ENCODE results near the gene INO80E. TPM values are rescaled to one million over a fixed set of nuclear protein-coding genes. Genes with fewer than 3 reads are reported as not detected.

INO80E gene
- total RNA-seq, 1 experiment from 2014 or later, result 89.8 TPM

GRCh38 chr16:30003670-30004423, 7.8 kb downstream of the INO80E start:
- H3K79me2 ChIP-seq (ENCODE audit: insufficient read depth, low read length), result no peaks in the 10 kb centered on the region
- BruUV-seq (replicated peaks), result no TSS peak
- H3K4me3 ChIP-seq (replicated peaks in 1 of 2; ENCODE audit: low read depth in 1 of 2, low read length in 2 of 2), result no peak overlapping the region
- ATAC-seq, result no peak
- no peak for TF ChIP-seq JUND (IDR thresholded peaks at IDR 0.05)
- no peak for TF ChIP-seq SIN3A (IDR thresholded peaks at IDR 0.05; ENCODE audit: low read depth)
- no peak for TF ChIP-seq EGR1 (IDR thresholded peaks at IDR 0.05; ENCODE audit: low read depth)
- TF ChIP-seq ZBTB33 (IDR thresholded peaks at IDR 0.05; ENCODE audit: extremely low read depth, insufficient replicate concordance, low read length), result no peak
- TF ChIP-seq RAD21 (IDR thresholded peaks at IDR 0.05; ENCODE audit: low read depth), result no peak
- TF ChIP-seq YY1 (IDR thresholded peaks at IDR 0.05; ENCODE audit: extremely low read depth, insufficient replicate concordance, low read depth, low read length), result no peak
- TF ChIP-seq MAX (IDR thresholded peaks at IDR 0.05), result no peak
- no peak for TF ChIP-seq EZH2 (IDR thresholded peaks at IDR 0.05)
- no peak for TF ChIP-seq CTCF (IDR thresholded peaks at IDR 0.05 in 2 of 3, conservative IDR thresholded peaks at IDR 0.05 in 1 of 3; ENCODE audit: borderline replicate concordance in 1 of 3, insufficient read depth in 1 of 3, low read depth in 2 of 3, low read length in 2 of 3)
- no peak for TF ChIP-seq REST (IDR thresholded peaks at IDR 0.05; ENCODE audit: low read depth)
- no peak for TF ChIP-seq CEBPB (IDR thresholded peaks at IDR 0.05; ENCODE audit: low read depth)
- TF ChIP-seq ZFX (IDR thresholded peaks at IDR 0.05), result no peak
- no peak for TF ChIP-seq POLR2AphosphoS5 (IDR thresholded peaks at IDR 0.05; ENCODE audit: low read depth, low read length)
- no peak for TF ChIP-seq POLR2A (IDR thresholded peaks at IDR 0.05; ENCODE audit: borderline replicate concordance, extremely low read depth, insufficient read depth, insufficient read length)
- peaks cover 0 to 4% of the 10 kb centered on the region in 2 experiments; a peak in 2 of 4 replicates for H3K36me3 ChIP-seq (ENCODE audit: control insufficient read depth in 1 of 2, insufficient read depth in 2 of 2, low read length in 2 of 2)
- intact Hi-C loops (cut with micrococcal nuclease), result no loop called here
- DNase-seq (ENCODE audit: low read depth, low spot score), result no peak
- no peak overlapping the region for H3K9ac ChIP-seq (ENCODE audit: low read length)
- RAD21 ChIA-PET (ENCODE audit: low non-redundant PET in 1 of 2, low total read pairs in 2 of 2, uncharacterized antibody in 2 of 2, unreplicated experiment in 2 of 2), result no interaction called here
- H2AFZ ChIP-seq (ENCODE audit: low read depth, low read length, poor library complexity, severe bottlenecking), result no peak overlapping the region
- no peak overlapping the region for H3K27ac ChIP-seq (ENCODE audit: low read depth, low read length)
- CTCF ChIA-PET, result no interaction called here
- no peaks in the 10 kb centered on the region for H3K27me3 ChIP-seq (ENCODE audit: insufficient read depth, low read length)
- no peaks in the 10 kb centered on the region for H3K4me1 ChIP-seq (ENCODE audit: control insufficient read depth in 1 of 2, insufficient read depth in 2 of 2, low read length in 2 of 2)
- H3K9me3 ChIP-seq (ENCODE audit: control insufficient read depth in 1 of 2, insufficient read depth in 1 of 2, low read depth in 1 of 2, low read length in 2 of 2), result no peaks in the 10 kb centered on the region
- POLR2A ChIA-PET, result no interaction called here
- no peaks in the 10 kb centered on the region for H3K9me2 ChIP-seq (ENCODE audit: insufficient read depth)
- no peaks in the 10 kb centered on the region for H4K20me1 ChIP-seq (ENCODE audit: insufficient read depth)
- H3K4me2 ChIP-seq (ENCODE audit: low read length), result no peak overlapping the region

Measured in HCT116 (cell line).